Activated CD4-positive, alpha-beta T cell treated with anti-CD3 and anti-CD28 coated beads, Interleukin-2, amount 50 U/mL, for 4 hours (primary cell): ENCODE data around the gene SCARF1.

Source experiments
- DNase-seq, 2 experiments: peaks; one replicate each; pipeline ENCODE4 v3.0.0-alpha.2; 2020

Gene SCARF1

GRCh38 chr17:1627982-1628855, 17.3 kb downstream of the SCARF1 start, which contains the start of gene SLC43A2:
TSS of gene SLC43A2 (minus strand) at chr17:1628834. CDS start at chr17:1627874, 960 bp downstream.
- peak; percentile 55 to 60 for DNase-seq

- no peak for DNase-seq
Observed at GRCh38 chr17:1627182-1627981, 18.1 kb downstream of the SCARF1 start.

GRCh38 chr17:1626333-1626732, 19.2 kb downstream of the SCARF1 start:
- DNase-seq: no peak

GRCh38 chr17:1625581-1625980, 20.0 kb downstream of the SCARF1 start:
- DNase-seq: no peak

- DNase-seq: no peak
Observed at GRCh38 chr17:1625053-1625452, 20.5 kb downstream of the SCARF1 start.

GRCh38 chr17:1624650-1625049, 20.9 kb downstream of the SCARF1 start:
- DNase-seq: no peak

GRCh38 chr17:1623057-1623630, 22.4 kb downstream of the SCARF1 start:
- no peak for DNase-seq

GRCh38 chr17:1621273-1621954, 24.1 kb downstream of the SCARF1 start:
- DNase-seq: no peak

- DNase-seq: no peak
Observed at GRCh38 chr17:1620486-1620885, 25.0 kb downstream of the SCARF1 start.

- DNase-seq: no peak
Observed at GRCh38 chr17:1617620-1618174, 27.8 kb downstream of the SCARF1 start.

- no peak for DNase-seq
Observed at GRCh38 chr17:1616101-1616500, 29.4 kb downstream of the SCARF1 start.

- no peak for DNase-seq
Observed at GRCh38 chr17:1612400-1612799, 33.1 kb downstream of the SCARF1 start.

- no peak for DNase-seq
Observed at GRCh38 chr17:1611715-1612114, 33.8 kb downstream of the SCARF1 start.

- no peak for DNase-seq
Observed at GRCh38 chr17:1608676-1609075, 36.9 kb downstream of the SCARF1 start.

- DNase-seq: no peak
Observed at GRCh38 chr17:1607971-1608320, 37.6 kb downstream of the SCARF1 start.

GRCh38 chr17:1606352-1606985, 39.1 kb downstream of the SCARF1 start:
- no peak for DNase-seq

GRCh38 chr17:1605681-1606351, 39.7 kb downstream of the SCARF1 start:
- no peak for DNase-seq

GRCh38 chr17:1604831-1605528, 40.6 kb downstream of the SCARF1 start:
- no peak for DNase-seq

GRCh38 chr17:1601571-1601970, 44.0 kb downstream of the SCARF1 start:
- DNase-seq: no peak

- no peak for DNase-seq
Observed at GRCh38 chr17:1598399-1599095, 47.0 kb downstream of the SCARF1 start.
